ENCODE results near the gene SLC12A8. TPM values are rescaled to one million over a fixed set of nuclear protein-coding genes. Genes with fewer than 3 reads are reported as not detected.

SLC12A8 gene
- total and polyA plus RNA-seq, 10 of the 15 experiments (the other 5 are each of a cell fraction or from before 2014, with no cell fraction given), result 2.5 to 71.6 (median 50.1) TPM

- Histone ChIP-seq H3K4me3 (no peak overlapping the region), H3K9ac (ENCODE audit: control insufficient read depth, insufficient read depth, low read length) (no peak overlapping the region), H3K4me1 (ENCODE audit: control insufficient read depth, insufficient read depth, low read length) (no peaks in the 10 kb centered on the region), H3K4me2 (ENCODE audit: control insufficient read depth, insufficient read depth) (no peak overlapping the region), H4K20me1 (ENCODE audit: control insufficient read depth, insufficient read depth) (no peaks in the 10 kb centered on the region), H3K79me2 (ENCODE audit: control insufficient read depth, insufficient read depth, low read length) (no peaks in the 10 kb centered on the region), H3K27me3 (replicated peaks in 1 of 2; ENCODE audit: control insufficient read depth in 2 of 2, insufficient read depth in 2 of 2, low read length in 1 of 2) (no peaks in the 10 kb centered on the region; a peak in 1 of 4 replicates), H3K36me3 (ENCODE audit: control insufficient read depth in 2 of 2, insufficient read depth in 2 of 2, low read length in 1 of 2) (no peaks in the 10 kb centered on the region), H3K9me3 (replicated peaks; ENCODE audit: control insufficient read depth, insufficient read depth, low read length) (no peaks in the 10 kb centered on the region), H2AFZ (ENCODE audit: control insufficient read depth, low read depth, low read length) (no peak overlapping the region), H3K27ac (ENCODE audit: control insufficient read depth, insufficient read depth) (no peak overlapping the region)
- DNase-seq (ENCODE audit: low read depth, low spot score) (no peak), ATAC-seq (no peak), FAIRE-seq (no peak)
- 99% methylated on average over 7 of the region's 7 CpGs for WGBS (ENCODE audit: insufficient coverage, insufficient replicate concordance, low lambda C conversion rate, missing lambda C conversion rate)
- no peak for TF ChIP-seq EGR1 (IDR thresholded peaks at IDR 0.05; ENCODE audit: borderline replicate concordance in 1 of 2, low read depth in 2 of 2, low read length in 2 of 2)
- TF ChIP-seq, protein P1, sequence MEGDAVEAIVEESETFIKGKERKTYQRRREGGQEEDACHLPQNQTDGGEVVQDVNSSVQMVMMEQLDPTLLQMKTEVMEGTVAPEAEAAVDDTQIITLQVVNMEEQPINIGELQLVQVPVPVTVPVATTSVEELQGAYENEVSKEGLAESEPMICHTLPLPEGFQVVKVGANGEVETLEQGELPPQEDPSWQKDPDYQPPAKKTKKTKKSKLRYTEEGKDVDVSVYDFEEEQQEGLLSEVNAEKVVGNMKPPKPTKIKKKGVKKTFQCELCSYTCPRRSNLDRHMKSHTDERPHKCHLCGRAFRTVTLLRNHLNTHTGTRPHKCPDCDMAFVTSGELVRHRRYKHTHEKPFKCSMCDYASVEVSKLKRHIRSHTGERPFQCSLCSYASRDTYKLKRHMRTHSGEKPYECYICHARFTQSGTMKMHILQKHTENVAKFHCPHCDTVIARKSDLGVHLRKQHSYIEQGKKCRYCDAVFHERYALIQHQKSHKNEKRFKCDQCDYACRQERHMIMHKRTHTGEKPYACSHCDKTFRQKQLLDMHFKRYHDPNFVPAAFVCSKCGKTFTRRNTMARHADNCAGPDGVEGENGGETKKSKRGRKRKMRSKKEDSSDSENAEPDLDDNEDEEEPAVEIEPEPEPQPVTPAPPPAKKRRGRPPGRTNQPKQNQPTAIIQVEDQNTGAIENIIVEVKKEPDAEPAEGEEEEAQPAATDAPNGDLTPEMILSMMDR (IDR thresholded peaks at IDR 0.05 in 2 of 3, conservative IDR thresholded peaks at IDR 0.05 in 1 of 3; ENCODE audit: control insufficient read depth in 2 of 3, extremely low read depth in 1 of 3, insufficient read depth in 1 of 3, low read depth in 3 of 3, low read length in 3 of 3), result no peak
- in situ Hi-C loops (cut with MboI) (no loop called here), intact Hi-C loops (cut with micrococcal nuclease; ENCODE audit: unreplicated experiment) (no loop called here)
- ChIA-PET RAD21 (ENCODE audit: unreplicated experiment) (interaction anchor here (1.2 kb wide), 1 partner anchor 86 kb away, joined by 3 read pairs; no protein-coding TSS in a partner anchor), CTCF (interaction anchor here (0.7 to 1.6 kb wide), 3 partner anchors 301 to 504 kb away, joined by 3 to 4 read pairs (median 4); no protein-coding TSS in a partner anchor), SMC1A (ENCODE audit: uncharacterized antibody, unreplicated experiment) (interaction anchor here (1.0 to 1.6 kb wide), 7 partner anchors 9 to 109 kb away, joined by 3 to 6 read pairs (median 4); no protein-coding TSS in a partner anchor), POLR2A (interaction anchor here (0.7 kb wide), 1 partner anchor 246 kb away, joined by 3 read pairs; no protein-coding TSS in a partner anchor)
- no TSS peak for BruUV-seq (replicated peaks)
Measured at GRCh38 chr3:125069968-125070745, 142.4 kb downstream of the SLC12A8 start.
